Fibroblast of peridontal ligament (primary cell): ENCODE results near the gene SUPT3H.

Experiments
- DNase-seq: peaks from one replicate; pipeline ENCODE4 v3.0.0-alpha.2; 2010; ENCODE audit errors: extremely low read depth

The SUPT3H gene

DNA sequence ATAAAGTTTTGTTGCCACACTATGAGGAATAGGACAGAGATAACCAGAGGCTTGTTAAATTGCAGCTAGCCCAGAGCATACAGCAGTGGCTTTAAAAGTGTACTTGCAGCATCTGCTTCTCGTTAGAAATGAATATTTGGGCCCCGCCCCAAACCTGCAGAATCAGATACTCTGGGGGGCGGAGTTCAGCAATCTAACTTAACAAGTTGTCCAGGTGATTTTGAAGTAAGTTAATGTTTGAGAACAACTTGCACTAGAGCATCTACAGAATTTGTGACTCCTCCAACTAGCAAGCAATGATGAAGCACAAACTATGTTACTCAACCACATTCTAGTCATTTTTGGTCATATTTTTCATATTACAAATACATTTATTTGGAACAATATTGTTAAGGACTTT is 10.6 kb upstream of the SUPT3H start:
- peak; percentile 68 for DNase-seq

DNA sequence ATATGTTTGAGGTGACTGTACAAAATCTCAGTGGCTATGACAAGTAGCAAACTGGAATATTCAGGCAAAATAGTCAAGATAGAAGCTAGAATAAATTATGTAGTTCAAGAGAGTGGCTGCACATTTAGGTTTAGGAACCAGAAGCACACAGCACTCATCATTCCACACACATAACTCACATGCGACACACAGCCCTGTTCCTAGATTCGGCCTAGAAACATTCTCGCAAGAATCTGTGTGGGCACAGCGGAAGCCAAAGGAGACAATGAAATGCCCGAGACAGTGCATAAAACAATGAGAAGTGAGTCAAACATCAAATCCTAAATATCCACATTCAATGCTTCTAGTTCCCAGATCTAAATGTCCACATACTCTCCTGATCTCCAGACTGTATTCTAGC is 9.5 kb upstream of the SUPT3H start:
- peak; percentile 59 for DNase-seq

- DNase-seq: no peak
Measured at GRCh38 chr6:45386501-45386900, 8.8 kb upstream of the SUPT3H start.

GRCh38 chr6:45382391-45382790 is 4.7 kb upstream of the SUPT3H start:
- no peak for DNase-seq

- DNase-seq: no peak
Measured at GRCh38 chr6:45378334-45378926, 696 bp upstream of the SUPT3H start.

- DNase-seq: peak; percentile 35
Measured at GRCh38 chr6:45377043-45377553, 636 bp downstream of the SUPT3H start.

GRCh38 chr6:45376310-45377042 is 1.3 kb downstream of the SUPT3H start:
- peak; percentile 63 for DNase-seq

- DNase-seq: no peak
Measured at GRCh38 chr6:45375449-45375848, 2.3 kb downstream of the SUPT3H start.

DNA sequence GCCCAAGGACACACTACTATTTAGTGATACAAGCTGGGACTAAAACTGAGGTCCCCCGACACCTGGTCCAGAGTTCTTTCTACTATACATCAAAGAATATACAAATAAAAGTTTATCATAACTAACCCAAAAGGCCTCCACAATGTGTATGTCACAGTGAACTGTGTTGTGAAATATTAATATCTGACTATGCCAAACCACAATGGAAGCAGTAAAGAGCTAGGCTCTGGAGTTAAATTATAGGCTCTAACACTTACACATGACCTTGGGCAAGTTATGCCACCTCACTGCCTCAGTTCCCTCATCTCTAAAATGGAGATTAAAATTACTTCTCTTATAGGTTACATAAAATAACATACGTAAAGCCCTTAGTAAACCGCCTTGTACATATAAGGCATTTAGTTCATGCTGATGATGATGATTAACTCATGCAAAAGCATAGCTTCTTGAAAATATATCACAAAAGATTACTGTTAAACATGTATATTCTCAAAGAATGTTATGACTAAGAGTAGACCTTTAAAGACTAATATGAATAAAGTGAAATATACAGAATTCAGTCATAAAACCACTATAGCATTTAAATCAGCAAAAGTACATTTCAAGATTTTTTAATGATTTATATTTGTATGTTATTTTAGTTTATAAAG is 5.7 kb downstream of the SUPT3H start:
- no peak for DNase-seq

DNA sequence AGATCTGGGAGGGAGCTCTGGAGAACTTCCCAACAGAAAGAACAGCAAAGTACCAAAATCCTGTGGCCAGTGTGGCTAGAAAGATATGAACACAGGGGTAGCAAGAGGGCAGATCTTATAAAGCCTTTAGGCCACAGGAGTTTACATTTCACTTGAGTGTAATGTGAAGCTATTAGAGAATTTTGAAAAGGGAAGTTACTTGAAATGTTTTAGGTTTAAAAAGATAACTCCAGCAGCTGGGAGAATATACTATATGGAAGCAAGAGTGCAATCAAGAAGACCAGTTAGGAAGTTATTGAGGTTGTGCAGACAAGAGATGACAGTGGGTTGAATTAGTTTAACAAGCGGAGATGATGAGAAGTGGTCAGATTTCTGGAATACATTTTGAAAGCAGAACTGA is 7.9 kb downstream of the SUPT3H start:
- peak; percentile 50 for DNase-seq

DNA sequence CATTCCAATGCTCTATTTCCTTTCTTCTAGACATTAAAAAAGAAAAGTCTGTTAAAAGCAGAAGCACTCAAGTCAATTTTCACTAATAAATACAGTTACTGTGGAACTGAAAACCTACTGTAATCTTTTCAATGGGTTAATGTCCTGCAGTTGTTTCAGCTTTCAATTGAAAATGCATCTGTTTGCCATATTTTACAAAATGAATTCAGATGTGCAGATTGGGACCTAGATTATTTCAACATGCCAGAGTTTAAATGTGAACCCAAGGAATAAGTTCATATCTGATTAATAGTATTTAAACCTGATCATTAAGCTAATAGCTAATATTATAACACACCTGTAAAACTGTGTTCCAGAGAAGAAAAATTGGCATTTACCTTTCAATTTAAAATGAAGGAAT is 9.7 kb downstream of the SUPT3H start:
- no peak for DNase-seq

DNA sequence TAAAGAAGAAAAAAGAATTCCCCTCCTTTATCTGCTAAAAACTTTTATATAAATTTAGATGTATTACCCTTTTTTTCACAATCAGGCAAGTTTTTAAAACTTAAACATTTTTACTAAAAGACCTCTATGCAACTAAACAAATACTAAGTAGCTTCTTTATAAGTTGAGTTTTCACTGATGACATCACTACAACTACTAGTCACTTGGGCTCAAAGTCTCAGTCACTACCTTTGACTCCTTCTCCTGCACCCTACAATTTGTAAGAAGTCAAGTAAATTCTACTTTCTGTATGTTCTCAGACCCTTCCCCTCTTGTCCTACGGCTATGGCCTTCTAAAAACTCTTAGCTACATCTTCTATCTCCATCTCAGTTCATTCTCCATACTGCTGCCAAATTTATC is 11.2 kb downstream of the SUPT3H start:
- DNase-seq: no peak

GRCh38 chr6:45365036-45365435 is 12.7 kb downstream of the SUPT3H start:
- DNase-seq: no peak

DNA sequence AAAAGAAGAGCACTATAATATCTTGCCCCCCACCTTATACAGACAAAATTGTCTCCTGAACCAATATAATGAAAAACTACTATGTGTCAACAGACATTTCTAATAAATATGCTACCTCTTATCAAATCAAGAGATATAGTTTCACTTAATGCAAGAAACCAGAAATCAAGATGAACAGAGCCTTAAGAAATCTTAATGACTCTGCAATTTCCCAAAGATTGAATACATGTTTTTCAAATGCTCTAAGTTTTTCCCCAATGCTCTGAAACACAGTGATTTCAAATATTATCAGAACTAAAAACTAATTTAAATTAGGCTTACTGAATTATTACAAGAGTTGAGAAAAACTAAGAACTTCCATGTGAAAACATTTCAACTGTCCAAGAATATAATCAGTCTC is 13.3 kb downstream of the SUPT3H start:
- DNase-seq: no peak

- no peak for DNase-seq
Measured at GRCh38 chr6:45353654-45354053, 24.1 kb downstream of the SUPT3H start.

- no peak for DNase-seq
Measured at GRCh38 chr6:45351667-45352066, 26.1 kb downstream of the SUPT3H start.

- DNase-seq: no peak
Measured at GRCh38 chr6:45351076-45351475, 26.7 kb downstream of the SUPT3H start.

GRCh38 chr6:45350186-45350710 is 27.5 kb downstream of the SUPT3H start:
- peak; percentile 52 for DNase-seq

GRCh38 chr6:45344900-45345299 is 32.8 kb downstream of the SUPT3H start:
- no peak for DNase-seq

DNA sequence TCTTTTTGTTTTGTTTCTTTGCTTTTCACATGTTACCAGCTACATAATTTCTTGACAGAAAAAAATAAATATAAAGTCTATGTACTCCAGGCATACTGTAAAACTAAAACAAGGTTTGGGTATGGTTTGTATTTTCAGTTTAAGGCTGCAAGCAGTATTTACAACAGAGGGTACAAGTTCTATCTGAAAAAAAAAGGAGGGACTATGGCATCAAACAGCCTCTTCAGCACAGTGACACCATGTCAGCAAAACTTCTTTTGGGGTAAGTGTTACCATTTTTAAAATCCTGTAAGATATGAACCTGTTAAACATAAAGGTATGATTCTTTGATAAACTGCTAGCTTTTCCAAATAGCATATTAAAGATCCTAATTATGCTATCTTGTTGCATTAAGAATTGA is 49.2 kb downstream of the SUPT3H start:
- no peak for DNase-seq

DNA sequence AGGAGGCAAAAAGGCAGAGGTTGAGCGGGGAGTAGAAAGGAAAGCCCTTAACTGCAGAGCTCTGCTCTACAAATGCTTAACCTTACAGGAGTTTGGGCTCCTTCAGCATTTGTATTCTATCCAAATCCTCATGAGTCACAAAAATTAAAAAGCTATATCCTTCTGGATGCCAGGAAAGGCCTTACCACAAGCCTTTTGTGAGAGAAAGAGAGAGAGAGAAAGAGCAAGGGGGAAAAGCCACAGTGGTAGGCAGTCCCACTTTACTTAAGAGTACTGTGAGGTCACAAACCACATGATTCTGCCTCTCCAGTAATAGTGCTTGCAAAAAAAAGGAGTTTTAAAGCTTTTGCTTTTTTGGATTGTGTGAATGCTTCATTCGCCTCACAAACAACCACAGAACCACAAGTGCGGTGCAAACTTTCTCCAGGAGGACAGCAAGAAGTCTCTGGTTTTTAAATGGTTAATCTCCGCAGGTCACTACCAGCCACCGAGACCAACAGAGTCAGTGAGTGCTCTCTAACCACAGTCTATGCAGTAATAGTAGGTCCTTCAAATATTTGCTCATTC is 49.7 kb downstream of the SUPT3H start, which contains the start of gene RUNX2:
Gene RUNX2, plus strand, starts transcription at position 375 of the 567 bp plus-strand sequence. CDS start 397 bp downstream, outside the sequence.
- peak; percentile 99 for DNase-seq
